OCI-LY7 (cell line): ENCODE data around the gene MRPS27. TPM values are rescaled to one million over a fixed set of nuclear protein-coding genes. Genes with fewer than 3 reads are reported as not detected.

ENCODE experiments used
- BruUV-seq: library from RNA; stranded (reverse); fragments of 400-500 nt; replicated peaks from 2 replicates; lab custom pipeline; 2021; lab: Mats Ljungman, UMichigan
- CTCF ChIA-PET: fragments of 300-600 bp; sonication (Branson Sonifier 250); formaldehyde crosslinking; loops from one replicate; lab custom pipeline; 2022; ENCODE audit warnings: antibody characterized with exemption; ENCODE audit not compliant: unreplicated experiment; lab: Charles Lee
- POLR2A ChIA-PET: fragments of 300-600 bp; sonication (Branson Sonifier 250); formaldehyde crosslinking; loops from one replicate; lab custom pipeline; 2022; ENCODE audit warnings: antibody characterized with exemption; lab: Charles Lee
- DNase-seq: peaks from one replicate; pipeline ENCODE4 v3.0.0-alpha.2; 2015; ENCODE audit warnings: low spot score
- H2AFZ ChIP-seq: fragments of 200-600 bp; sonication (generic), shearing (Covaris generic); 2 replicates; pipeline ENCODE4 v1.6.1; 2014; ENCODE audit warnings: mild to moderate bottlenecking, antibody characterized with exemption, low read length, moderate library complexity
- H3K27ac ChIP-seq: fragments of 200-600 bp; sonication (generic); 2 replicates; pipeline ENCODE4 v1.5.1; 2014; ENCODE audit warnings: mixed run types, low read depth, mild to moderate bottlenecking, moderate library complexity, low read length, inconsistent platforms; ENCODE audit not compliant: poor library complexity, severe bottlenecking
- H3K36me3 ChIP-seq: fragments of 200-600 bp; sonication (generic); 2 replicates; pipeline ENCODE4 v1.6.1; 2014; ENCODE audit warnings: mild to moderate bottlenecking, antibody characterized with exemption, low read length, moderate library complexity, mixed read lengths; ENCODE audit not compliant: insufficient read depth
- H3K4me1 ChIP-seq: fragments of 200-600 bp; sonication (generic); 2 replicates; pipeline ENCODE4 v1.5.1; 2014; ENCODE audit warnings: mild to moderate bottlenecking, low read length; ENCODE audit not compliant: insufficient read depth, poor library complexity, severe bottlenecking
- H3K4me2 ChIP-seq: fragments of 200-600 bp; sonication (generic); 2 replicates; pipeline ENCODE4 v1.6.1; 2014; ENCODE audit warnings: mild to moderate bottlenecking, low read length
- H3K4me3 ChIP-seq: fragments of 200-600 bp; sonication (generic); 2 replicates; pipeline ENCODE4 v1.5.1; 2014; ENCODE audit warnings: mild to moderate bottlenecking, low read depth, low read length; ENCODE audit not compliant: poor library complexity, severe bottlenecking
- H3K79me2 ChIP-seq: fragments of 200-600 bp; sonication (generic); 2 replicates; pipeline ENCODE4 v1.6.1; 2016; ENCODE audit warnings: low read depth, mild to moderate bottlenecking, low read length, moderate library complexity, mixed read lengths; ENCODE audit not compliant: insufficient read depth
- H3K9me2 ChIP-seq: fragments of 200-600 bp; sonication (generic); 2 replicates; pipeline ENCODE4 v1.6.1; 2016; ENCODE audit warnings: mild to moderate bottlenecking, low read length, mixed read lengths; ENCODE audit not compliant: insufficient read depth
- H3K9me3 ChIP-seq: fragments of 200-600 bp; sonication (generic); 2 replicates; pipeline ENCODE4 v1.6.1; 2014; ENCODE audit warnings: mild to moderate bottlenecking, mixed run types, low read length, mixed read lengths
- H4K20me1 ChIP-seq: fragments of 200-600 bp; sonication (generic); 2 replicates; pipeline ENCODE4 v1.6.1; 2014; ENCODE audit warnings: mild to moderate bottlenecking, antibody characterized with exemption, low read length, moderate library complexity, mixed read lengths; ENCODE audit not compliant: insufficient read depth
- EZH2phosphoT487 ChIP-seq: fragments of 200-600 bp; sonication (generic); IDR thresholded peaks from 2 replicates; pipeline ENCODE4 v1.6.1; 2018; ENCODE audit warnings: low read depth, borderline replicate concordance, mild to moderate bottlenecking, mixed run types, antibody characterized with exemption, low read length, moderate library complexity, mixed read lengths
- intact Hi-C: fragments of 100-400 bp; cut with micrococcal nuclease; formaldehyde crosslinking; loops from one replicate; pipeline ENCODE4 v1.10.0; 2022; ENCODE audit not compliant: unreplicated experiment
- total RNA-seq, 2 experiments: library from RNA; depleted of rRNA in 1 of 2; stranded (reverse); fragments of >200 nt in 1 of 2; shearing (Covaris generic) in 1 of 2; gene quantifications; 2 replicates each; pipeline ENCODE4 v1.2.3, GENCODE V29; 2014 to 2022
- TF ChIP-seq, protein P1 (sequence below): fragments of 200-600 bp; sonication (generic); conservative IDR thresholded peaks from 2 replicates; pipeline ENCODE4 v1.5.1; 2014; ENCODE audit warnings: mild to moderate bottlenecking, antibody characterized with exemption, low read length, moderate library complexity, mixed read lengths

The MRPS27 gene
- total RNA-seq, 2 experiments from 2014 or later = 62.6 to 70.9 TPM

DNA sequence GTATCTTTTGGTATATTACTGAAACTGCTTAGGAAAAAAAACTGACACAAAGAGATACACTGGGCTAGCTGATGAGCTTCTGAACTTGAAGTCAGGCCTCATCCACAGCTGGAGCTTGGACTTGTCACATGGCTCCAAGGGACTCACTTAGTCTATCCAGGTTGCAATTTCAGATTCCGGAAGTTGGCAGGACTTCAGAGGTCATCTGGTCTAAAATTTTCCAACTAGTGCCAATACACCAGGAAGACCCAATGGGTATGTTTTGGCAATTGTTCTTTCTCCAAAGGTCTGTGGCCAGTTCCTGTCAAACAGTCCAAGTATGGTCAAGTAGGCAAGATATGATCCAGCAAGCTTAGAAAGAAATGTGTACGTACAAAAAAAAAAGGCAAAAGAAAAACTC, 36.7 kb downstream of the MRPS27 start:
- Histone ChIP-seq H3K4me2 (no peak overlapping the region), H3K36me3 (peaks cover 83% of the 10 kb centered on the region), H3K9me3 (no peaks in the 10 kb centered on the region), H4K20me1 (no peaks in the 10 kb centered on the region; the same call in 1 of the 2 replicates), H3K4me3 (no peak overlapping the region), H2AFZ (no peak overlapping the region), H3K79me2 (no peaks in the 10 kb centered on the region; the same call in 1 of the 2 replicates), H3K9me2 (no peaks in the 10 kb centered on the region), H3K4me1 (peaks cover 36% of the 10 kb centered on the region), H3K27ac (no peak overlapping the region)
- BruUV-seq = no TSS peak
- POLR2A ChIA-PET = no interaction called here
- DNase-seq = no peak
- CTCF ChIA-PET = no interaction called here
- TF ChIP-seq, protein P1, sequence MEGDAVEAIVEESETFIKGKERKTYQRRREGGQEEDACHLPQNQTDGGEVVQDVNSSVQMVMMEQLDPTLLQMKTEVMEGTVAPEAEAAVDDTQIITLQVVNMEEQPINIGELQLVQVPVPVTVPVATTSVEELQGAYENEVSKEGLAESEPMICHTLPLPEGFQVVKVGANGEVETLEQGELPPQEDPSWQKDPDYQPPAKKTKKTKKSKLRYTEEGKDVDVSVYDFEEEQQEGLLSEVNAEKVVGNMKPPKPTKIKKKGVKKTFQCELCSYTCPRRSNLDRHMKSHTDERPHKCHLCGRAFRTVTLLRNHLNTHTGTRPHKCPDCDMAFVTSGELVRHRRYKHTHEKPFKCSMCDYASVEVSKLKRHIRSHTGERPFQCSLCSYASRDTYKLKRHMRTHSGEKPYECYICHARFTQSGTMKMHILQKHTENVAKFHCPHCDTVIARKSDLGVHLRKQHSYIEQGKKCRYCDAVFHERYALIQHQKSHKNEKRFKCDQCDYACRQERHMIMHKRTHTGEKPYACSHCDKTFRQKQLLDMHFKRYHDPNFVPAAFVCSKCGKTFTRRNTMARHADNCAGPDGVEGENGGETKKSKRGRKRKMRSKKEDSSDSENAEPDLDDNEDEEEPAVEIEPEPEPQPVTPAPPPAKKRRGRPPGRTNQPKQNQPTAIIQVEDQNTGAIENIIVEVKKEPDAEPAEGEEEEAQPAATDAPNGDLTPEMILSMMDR = no peak
- no peak for TF ChIP-seq EZH2phosphoT487
- intact Hi-C loops = no loop called here

- no TSS peak for BruUV-seq
- TF ChIP-seq, protein P1 = no peak
- no peak for TF ChIP-seq EZH2phosphoT487
- Histone ChIP-seq H3K27ac (no peak overlapping the region), H3K4me2 (no peak overlapping the region), H3K4me1 (peaks cover 35% of the 10 kb centered on the region), H4K20me1 (no peaks in the 10 kb centered on the region; the same call in 1 of the 2 replicates), H2AFZ (no peak overlapping the region), H3K36me3 (peaks cover 82% of the 10 kb centered on the region), H3K4me3 (no peak overlapping the region), H3K9me3 (no peaks in the 10 kb centered on the region), H3K79me2 (no peaks in the 10 kb centered on the region; the same call in 1 of the 2 replicates), H3K9me2 (no peaks in the 10 kb centered on the region)
- no peak for DNase-seq
- ChIA-PET POLR2A (interaction anchor here (0.6 to 1.3 kb wide), 3 partner anchors 9 to 508 kb away, joined by 3 to 7 read pairs (median 3); no protein-coding TSS in a partner anchor), CTCF (interaction anchor here (1.5 kb wide), 1 partner anchor 10 kb away, joined by 3 read pairs; no protein-coding TSS in a partner anchor)
- intact Hi-C loops = no loop called here
Measured at GRCh38 chr5:72282878-72283277, 37.2 kb downstream of the MRPS27 start.

- Histone ChIP-seq H3K4me3 (no peak overlapping the region), H3K9me2 (no peaks in the 10 kb centered on the region), H4K20me1 (no peaks in the 10 kb centered on the region; the same call in 1 of the 2 replicates), H3K9me3 (no peaks in the 10 kb centered on the region), H3K27ac (no peak overlapping the region), H3K79me2 (no peaks in the 10 kb centered on the region; the same call in 1 of the 2 replicates), H3K4me2 (no peak overlapping the region), H2AFZ (no peak overlapping the region), H3K36me3 (peaks cover 79% of the 10 kb centered on the region), H3K4me1 (peaks cover 25% of the 10 kb centered on the region)
- intact Hi-C loops = no loop called here
- DNase-seq = no peak
- ChIA-PET CTCF (interaction anchor here (0.7 to 1.5 kb wide), 2 partner anchors 9 to 11 kb away, joined by 3 read pairs; no protein-coding TSS in a partner anchor), POLR2A (interaction anchor here (0.7 to 1.3 kb wide), 4 partner anchors 10 to 500 kb away, joined by 3 to 7 read pairs (median 4); no protein-coding TSS in a partner anchor)
- TF ChIP-seq EZH2phosphoT487 = no peak
- no TSS peak for BruUV-seq
Measured at GRCh38 chr5:72281764-72282499, 38.1 kb downstream of the MRPS27 start.
